OCI-LY7 (cell line): ENCODE measurements around the gene CD38.

Experiments
- CTCF ChIP-seq: fragments of 200-600 bp; sonication (generic); conservative IDR thresholded peaks from 2 replicates; pipeline ENCODE4 v1.5.1; 2014; ENCODE audit warnings: mild to moderate bottlenecking, antibody characterized with exemption, low read length, moderate library complexity, mixed read lengths
- EZH2phosphoT487 ChIP-seq: fragments of 200-600 bp; sonication (generic); IDR thresholded peaks from 2 replicates; pipeline ENCODE4 v1.6.1; 2018; ENCODE audit warnings: low read depth, borderline replicate concordance, mild to moderate bottlenecking, mixed run types, antibody characterized with exemption, low read length, moderate library complexity, mixed read lengths

DNA sequence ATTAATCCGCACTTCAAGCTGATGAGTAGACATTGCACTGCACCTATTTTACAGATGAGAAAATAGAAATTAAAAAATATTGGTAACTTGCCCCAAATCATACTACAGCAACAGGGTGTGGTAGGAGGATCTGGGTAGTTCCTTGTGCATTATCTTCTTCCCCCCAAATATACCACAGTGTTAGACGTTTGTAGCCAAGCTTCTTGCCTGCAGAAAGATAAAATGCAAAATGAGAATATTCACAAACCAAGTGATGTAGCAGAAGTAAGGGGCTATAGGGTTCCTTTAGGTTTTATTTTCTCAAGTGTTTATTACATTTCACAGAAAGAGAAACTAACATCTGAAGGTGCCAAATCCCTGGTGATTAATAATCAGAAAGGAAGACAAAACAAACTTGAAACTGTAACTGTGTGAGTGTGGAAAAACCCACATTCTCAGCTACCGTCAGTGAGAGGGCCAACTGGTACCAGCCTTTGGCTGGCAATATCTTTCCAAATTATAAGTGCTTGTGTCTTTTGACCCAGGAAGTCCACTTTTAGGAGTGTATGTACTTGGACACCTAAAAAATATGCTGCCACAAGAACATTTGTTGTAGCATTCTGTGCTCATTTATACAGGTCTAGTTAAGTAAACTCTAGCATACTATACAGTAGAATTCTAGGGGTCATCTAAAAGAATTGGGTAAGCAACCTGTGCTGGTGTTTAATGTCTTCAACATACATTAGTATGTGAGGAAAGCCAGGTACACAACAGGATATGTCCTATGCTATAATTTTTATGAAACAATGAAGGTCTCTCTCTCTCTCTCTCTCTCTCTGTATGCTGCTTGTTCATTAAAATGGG is 6.7 kb upstream of the CD38 start:
- TF ChIP-seq CTCF (no peak), EZH2phosphoT487 (no peak)
